Smooth muscle cell (in vitro differentiated cells): ENCODE data around the gene AKAP9. TPM values are rescaled to one million over a fixed set of nuclear protein-coding genes. Genes with fewer than 3 reads are reported as not detected.
A peak's percentile ranks its signal among the peaks of the same experiment; 100 is the strongest.
"Not testable (repeated sequence)": the region's sequence is repeated elsewhere in the genome, so short reads cannot be mapped to it uniquely, and the experiment has no call there.

Source experiments
- DNase-seq: peaks from one replicate; lab custom pipeline; 2025; ENCODE audit not compliant: unreplicated experiment; lab: John Stamatoyannopoulos, UW
- H2AFZ ChIP-seq: fragments of 200-600 bp; sonication (generic); 2 replicates; pipeline ENCODE4 v1.6.0; 2016; ENCODE audit warnings: antibody characterized with exemption, low read depth, mild to moderate bottlenecking
- H3F3A ChIP-seq: fragments of 200-600 bp; sonication (generic); 2 replicates; pipeline ENCODE4 v1.6.0; 2017; ENCODE audit warnings: antibody characterized with exemption, low read depth
- H3K27ac ChIP-seq: fragments of 200-600 bp; sonication (generic); 2 replicates; pipeline ENCODE4 v1.5.1; 2016; ENCODE audit warnings: low read depth, mild to moderate bottlenecking
- H3K27me3 ChIP-seq: fragments of 200-600 bp; sonication (generic); 2 replicates; pipeline ENCODE4 v1.6.1; 2016; ENCODE audit warnings: low read depth, mild to moderate bottlenecking
- H3K36me3 ChIP-seq: fragments of 200-600 bp; sonication (generic); 2 replicates; pipeline ENCODE4 v1.5.1; 2016; ENCODE audit warnings: low read depth
- H3K4me1 ChIP-seq: fragments of 200-600 bp; sonication (generic); 2 replicates; pipeline ENCODE4 v1.5.1; 2016; ENCODE audit warnings: low read depth
- H3K4me2 ChIP-seq: fragments of 200-600 bp; sonication (generic); 2 replicates; pipeline ENCODE4 v1.6.0; 2016; ENCODE audit warnings: mild to moderate bottlenecking
- H3K4me3 ChIP-seq: fragments of 200-600 bp; sonication (generic); 2 replicates; pipeline ENCODE4 v1.5.1; 2016; ENCODE audit warnings: mild to moderate bottlenecking
- H3K79me2 ChIP-seq: fragments of 200-600 bp; sonication (generic); 2 replicates; pipeline ENCODE4 v1.6.0; 2016; ENCODE audit warnings: low read depth, mild to moderate bottlenecking
- H3K9ac ChIP-seq: fragments of 200-600 bp; sonication (generic); 2 replicates; pipeline ENCODE4 v1.6.0; 2016; ENCODE audit warnings: low read depth
- H3K9me3 ChIP-seq: fragments of 200-600 bp; sonication (generic); replicated peaks from 2 replicates; pipeline ENCODE4 v1.5.1; 2016; ENCODE audit warnings: low read depth
- H4K20me1 ChIP-seq: fragments of 200-600 bp; sonication (generic); 2 replicates; pipeline ENCODE4 v1.6.0; 2016; ENCODE audit warnings: low read depth
- WGBS: methylation state at CpG from one replicate; pipeline ENCODE4 v1.1.7; 2016; ENCODE audit warnings: low lambda C conversion rate; 5-methylcytosine and 5-hydroxymethylcytosine counted together
- polyA plus RNA-seq: library from polyadenylated mRNA; unstranded; fragments of >200 nt; fragmentation: Nextera tagmentation; extraction: Ambion mirVana; gene quantifications from 2 replicates; pipeline ENCODE4 v1.2.1, GENCODE V29; 2016
- total RNA-seq: library from RNA; depleted of rRNA; stranded (reverse); fragments of >200 nt; gene quantifications from 2 replicates; pipeline ENCODE4 v1.2.3, GENCODE V29; 2014
- TF ChIP-seq, protein P1 (sequence below): fragments of 200-600 bp; sonication (generic); IDR thresholded peaks from 2 replicates; pipeline ENCODE4 v1.5.1; 2017; ENCODE audit warnings: borderline replicate concordance, mild to moderate bottlenecking, antibody characterized with exemption; ENCODE audit not compliant: insufficient read depth, poor library complexity, severe bottlenecking

AKAP9 gene
- total and polyA plus RNA-seq, 2 experiments from 2014 or later = 41.7 to 57.8 TPM

DNA sequence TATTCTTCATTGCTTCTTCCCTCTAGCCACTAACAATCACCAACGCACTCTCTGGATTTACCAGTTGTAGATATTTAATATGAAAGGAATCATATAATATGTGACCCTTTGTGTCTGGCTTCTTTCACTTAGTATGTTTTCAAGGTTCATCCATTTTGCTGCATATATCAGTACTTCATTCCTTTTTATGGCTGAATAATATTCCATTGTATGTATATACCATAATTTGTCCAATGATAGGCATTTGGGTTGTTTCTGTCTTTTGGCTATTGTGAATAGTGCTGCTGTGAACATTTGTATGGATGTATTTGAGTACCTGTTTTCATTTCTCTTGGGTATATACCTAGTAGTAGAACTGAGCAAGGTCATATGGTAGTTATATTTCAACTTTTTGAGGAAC lies 7.3 kb downstream of the AKAP9 start:
- Histone ChIP-seq H3K9me3 (no peaks in the 10 kb centered on the region), H3K4me2 (no peak overlapping the region), H3K4me3 (no peak overlapping the region), H4K20me1 (peaks cover 100% of the 10 kb centered on the region), H3K27me3 (no peaks in the 10 kb centered on the region), H3K27ac (no peak overlapping the region), H3K79me2 (peaks cover 100% of the 10 kb centered on the region), H3F3A (no peaks in the 10 kb centered on the region), H2AFZ (no peak overlapping the region), H3K9ac (no peak overlapping the region), H3K36me3 (no peaks in the 10 kb centered on the region), H3K4me1 (peaks cover 9% of the 10 kb centered on the region)
- 93% methylated on average over 1 of the region's 1 CpG for WGBS
- DNase-seq = no peak
- TF ChIP-seq, protein P1, sequence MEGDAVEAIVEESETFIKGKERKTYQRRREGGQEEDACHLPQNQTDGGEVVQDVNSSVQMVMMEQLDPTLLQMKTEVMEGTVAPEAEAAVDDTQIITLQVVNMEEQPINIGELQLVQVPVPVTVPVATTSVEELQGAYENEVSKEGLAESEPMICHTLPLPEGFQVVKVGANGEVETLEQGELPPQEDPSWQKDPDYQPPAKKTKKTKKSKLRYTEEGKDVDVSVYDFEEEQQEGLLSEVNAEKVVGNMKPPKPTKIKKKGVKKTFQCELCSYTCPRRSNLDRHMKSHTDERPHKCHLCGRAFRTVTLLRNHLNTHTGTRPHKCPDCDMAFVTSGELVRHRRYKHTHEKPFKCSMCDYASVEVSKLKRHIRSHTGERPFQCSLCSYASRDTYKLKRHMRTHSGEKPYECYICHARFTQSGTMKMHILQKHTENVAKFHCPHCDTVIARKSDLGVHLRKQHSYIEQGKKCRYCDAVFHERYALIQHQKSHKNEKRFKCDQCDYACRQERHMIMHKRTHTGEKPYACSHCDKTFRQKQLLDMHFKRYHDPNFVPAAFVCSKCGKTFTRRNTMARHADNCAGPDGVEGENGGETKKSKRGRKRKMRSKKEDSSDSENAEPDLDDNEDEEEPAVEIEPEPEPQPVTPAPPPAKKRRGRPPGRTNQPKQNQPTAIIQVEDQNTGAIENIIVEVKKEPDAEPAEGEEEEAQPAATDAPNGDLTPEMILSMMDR = no peak

DNA sequence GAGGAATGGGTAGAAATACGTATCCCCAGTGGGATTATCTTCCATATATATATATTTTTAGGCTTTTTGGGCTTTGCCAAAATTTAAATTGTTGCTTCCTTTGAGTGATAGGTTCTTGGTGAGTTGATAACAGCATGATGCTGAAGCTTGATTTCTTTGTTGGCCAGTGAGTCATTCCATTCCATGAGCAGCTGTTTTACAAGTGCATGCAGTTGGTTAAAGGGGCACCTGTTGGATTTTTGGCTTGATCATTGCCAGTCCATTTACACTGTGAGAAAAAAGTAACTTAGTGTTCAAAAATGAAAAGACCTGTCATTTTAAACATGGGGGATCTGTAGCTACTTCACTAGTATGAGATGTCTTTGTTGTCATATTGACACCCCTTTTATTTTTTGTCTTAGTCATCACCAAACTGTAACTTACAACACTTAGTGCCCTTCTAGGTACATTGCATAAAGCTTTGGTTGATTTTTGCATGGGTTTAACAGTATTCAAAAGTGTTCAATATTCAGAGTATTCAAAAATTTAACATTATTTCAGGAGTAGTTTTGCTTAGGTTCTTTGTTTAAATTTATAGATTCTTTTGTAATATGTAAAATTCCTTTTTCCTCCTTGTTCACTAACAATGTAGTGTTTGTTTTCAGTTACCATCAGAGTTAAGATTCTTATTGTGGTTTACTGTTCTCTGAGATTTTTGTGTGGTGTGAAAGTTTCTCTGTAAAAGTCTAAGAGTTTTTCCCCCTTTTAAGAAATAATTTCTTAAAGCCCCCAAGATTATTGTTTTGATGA lies 8.8 kb downstream of the AKAP9 start:
- Histone ChIP-seq H3K4me3 (no peak overlapping the region), H3K79me2 (peaks cover 100% of the 10 kb centered on the region), H3K27ac (no peak overlapping the region), H3K9me3 (no peaks in the 10 kb centered on the region), H3K27me3 (no peaks in the 10 kb centered on the region), H3F3A (no peaks in the 10 kb centered on the region), H4K20me1 (peaks cover 100% of the 10 kb centered on the region), H3K4me1 (peaks cover 4% of the 10 kb centered on the region), H3K9ac (no peak overlapping the region), H2AFZ (no peak overlapping the region), H3K36me3 (no peaks in the 10 kb centered on the region), H3K4me2 (no peak overlapping the region)
- WGBS = 98% methylated on average over 1 of the region's 1 CpG
- no peak for DNase-seq
- TF ChIP-seq, protein P1 = no peak

GRCh38 chr7:91953618-91954017 lies 13.0 kb downstream of the AKAP9 start:
- TF ChIP-seq, protein P1 = peak; percentile 21
- 94% methylated on average over 3 of the region's 3 CpGs for WGBS
- no peak overlapping the region for H2AFZ ChIP-seq
- no peaks in the 10 kb centered on the region for H3K27me3 ChIP-seq
- H3K4me3 ChIP-seq = no peak overlapping the region
- no peak overlapping the region for H3K27ac ChIP-seq
- H4K20me1 ChIP-seq = peaks cover 99% of the 10 kb centered on the region
- DNase-seq = no peak
- H3K4me2 ChIP-seq = no peak overlapping the region
- H3K9ac ChIP-seq = no peak overlapping the region
- no peaks in the 10 kb centered on the region for H3F3A ChIP-seq
- H3K4me1 ChIP-seq = peaks cover 4% of the 10 kb centered on the region
- H3K79me2 ChIP-seq = peaks cover 94% of the 10 kb centered on the region
- no peaks in the 10 kb centered on the region for H3K36me3 ChIP-seq
- H3K9me3 ChIP-seq = no peaks in the 10 kb centered on the region

GRCh38 chr7:91956464-91956863 lies 15.8 kb downstream of the AKAP9 start:
- 93% methylated on average over 2 of the region's 2 CpGs for WGBS
- H3K4me3 ChIP-seq, H3K27ac ChIP-seq, H3K36me3 ChIP-seq, H3K4me1 ChIP-seq, H3K9ac ChIP-seq, H3K4me2 ChIP-seq, H3K9me3 ChIP-seq, H3F3A ChIP-seq, DNase-seq, H3K27me3 ChIP-seq, H2AFZ ChIP-seq: not testable (repeated sequence)
- H3K79me2 ChIP-seq = peaks cover 93% of the 10 kb centered on the region
- H4K20me1 ChIP-seq = peaks cover 97% of the 10 kb centered on the region
